22Rv1 (cell line): ENCODE measurements around the gene LRRC49.

Experiments used
- H3K27ac ChIP-seq: fragments of 450-650 bp; 2 replicates; pipeline ENCODE4 v1.5.1; 2017
- CTCF ChIP-seq: fragments of 450-650 bp; IDR thresholded peaks from 2 replicates; pipeline ENCODE4 v1.5.1; 2017; ENCODE audit warnings: mild to moderate bottlenecking
- ZFX ChIP-seq: fragments of 450-650 bp; IDR thresholded peaks from 2 replicates; pipeline ENCODE4 v1.6.1; 2017; ENCODE audit warnings: antibody characterized with exemption, borderline replicate concordance

The LRRC49 gene

GRCh38 chr15:71080705-71081104 is 188.1 kb downstream of the LRRC49 start:
- no peak overlapping the region for H3K27ac ChIP-seq

GRCh38 chr15:71082803-71083202 is 190.2 kb downstream of the LRRC49 start:
- TF ChIP-seq CTCF (no peak), ZFX (no peak)
- no peak overlapping the region for H3K27ac ChIP-seq

More at GRCh38 chr15:71080705-71081104, 188.1 kb downstream of the LRRC49 start:
- TF ChIP-seq CTCF (no peak), ZFX (no peak)

GRCh38 chr15:71083349-71083748 is 190.7 kb downstream of the LRRC49 start:
- TF ChIP-seq ZFX (no peak), CTCF (no peak)
- H3K27ac ChIP-seq = no peak overlapping the region

GRCh38 chr15:71084264-71084663 is 191.6 kb downstream of the LRRC49 start:
- no peak overlapping the region for H3K27ac ChIP-seq
- no peak for TF ChIP-seq CTCF
- TF ChIP-seq ZFX = no peak

- H3K27ac ChIP-seq = no peak overlapping the region
- no peak for TF ChIP-seq CTCF
- no peak for TF ChIP-seq ZFX
These were observed 193.2 kb downstream of the LRRC49 start for GRCh38 chr15:71085809-71086208.

GRCh38 chr15:71088155-71088554 is 195.5 kb downstream of the LRRC49 start:
- no peak overlapping the region for H3K27ac ChIP-seq
- TF ChIP-seq ZFX (no peak), CTCF (no peak)

GRCh38 chr15:71088683-71089082 is 196.1 kb downstream of the LRRC49 start:
- no peak overlapping the region for H3K27ac ChIP-seq
- TF ChIP-seq CTCF (no peak), ZFX (no peak)
